LNCaP clone FGC (cell line): Measurements from ENCODE around the gene EXOC3L2.

Experiments
- DNase-seq: peaks from one replicate; pipeline ENCODE4 v3.0.0-alpha.2; 2011; ENCODE audit warnings: low read depth
- H3K4me3 ChIP-seq: 2 replicates; pipeline ENCODE4 v1.5.1; 2011; ENCODE audit warnings: mild to moderate bottlenecking, low read depth, low read length, control low read depth
- CTCF ChIP-seq: IDR thresholded peaks from 2 replicates; pipeline ENCODE4 v1.5.1; 2012; ENCODE audit warnings: mild to moderate bottlenecking; ENCODE audit not compliant: control insufficient read depth, insufficient read depth; ENCODE audit errors: extremely low read depth

EXOC3L2 gene

GRCh38 chr19:45168767-45169351 is 76.3 kb downstream of the EXOC3L2 start:
- TF ChIP-seq CTCF, result no peak

GRCh38 chr19:45166723-45167252 is 78.4 kb downstream of the EXOC3L2 start:
- DNase-seq, result no peak
- TF ChIP-seq CTCF, result no peak
- H3K4me3 ChIP-seq, result no peak overlapping the region

More at GRCh38 chr19:45168767-45169351, 76.3 kb downstream of the EXOC3L2 start:
- no peak for DNase-seq
- H3K4me3 ChIP-seq, result no peak overlapping the region

- TF ChIP-seq CTCF, result no peak
- H3K4me3 ChIP-seq, result no peak overlapping the region
- peak; percentile 19 for DNase-seq
Measured at GRCh38 chr19:45164577-45165335, 80.5 kb downstream of the EXOC3L2 start.

GRCh38 chr19:45163751-45164460 is 81.3 kb downstream of the EXOC3L2 start:
- DNase-seq, result no peak
- no peak for TF ChIP-seq CTCF
- H3K4me3 ChIP-seq, result no peak overlapping the region

GRCh38 chr19:45163156-45163555 is 82.1 kb downstream of the EXOC3L2 start:
- DNase-seq, result no peak
- TF ChIP-seq CTCF, result no peak
- no peak overlapping the region for H3K4me3 ChIP-seq

GRCh38 chr19:45162608-45163143 is 82.5 kb downstream of the EXOC3L2 start:
- DNase-seq, result no peak
- TF ChIP-seq CTCF, result no peak
- no peak overlapping the region for H3K4me3 ChIP-seq
